GM10248 (cell line): Measurements from ENCODE around the gene CARD11.
"Not testable (repeated sequence)": the region's sequence is repeated elsewhere in the genome, so short reads cannot be mapped to it uniquely, and the experiment has no call there.

Experiments used
- CTCF ChIA-PET: fragments of 300-600 bp; sonication (Branson Sonifier 250); formaldehyde crosslinking; extraction: SDS; loops from one replicate; lab custom pipeline; 2021; ENCODE audit warnings: antibody characterized with exemption; lab: Yijun Ruan, JAX
- POLR2A ChIA-PET: fragments of 350-650 bp; sonication (Branson Sonifier 250); formaldehyde crosslinking; extraction: SDS; loops from one replicate; lab custom pipeline; 2020; ENCODE audit warnings: antibody characterized with exemption; lab: Yijun Ruan, JAX
- DNase-seq: peaks from one replicate; pipeline ENCODE4 v3.0.0; 2012; ENCODE audit errors: extremely low spot score
- TF ChIP-seq, protein P1 (sequence below): IDR thresholded peaks from 2 replicates; pipeline ENCODE4 v1.5.1; 2012; ENCODE audit warnings: mild to moderate bottlenecking, low read depth; ENCODE audit errors: extremely low read depth, missing control alignments, control extremely low read depth

The CARD11 gene

DNA sequence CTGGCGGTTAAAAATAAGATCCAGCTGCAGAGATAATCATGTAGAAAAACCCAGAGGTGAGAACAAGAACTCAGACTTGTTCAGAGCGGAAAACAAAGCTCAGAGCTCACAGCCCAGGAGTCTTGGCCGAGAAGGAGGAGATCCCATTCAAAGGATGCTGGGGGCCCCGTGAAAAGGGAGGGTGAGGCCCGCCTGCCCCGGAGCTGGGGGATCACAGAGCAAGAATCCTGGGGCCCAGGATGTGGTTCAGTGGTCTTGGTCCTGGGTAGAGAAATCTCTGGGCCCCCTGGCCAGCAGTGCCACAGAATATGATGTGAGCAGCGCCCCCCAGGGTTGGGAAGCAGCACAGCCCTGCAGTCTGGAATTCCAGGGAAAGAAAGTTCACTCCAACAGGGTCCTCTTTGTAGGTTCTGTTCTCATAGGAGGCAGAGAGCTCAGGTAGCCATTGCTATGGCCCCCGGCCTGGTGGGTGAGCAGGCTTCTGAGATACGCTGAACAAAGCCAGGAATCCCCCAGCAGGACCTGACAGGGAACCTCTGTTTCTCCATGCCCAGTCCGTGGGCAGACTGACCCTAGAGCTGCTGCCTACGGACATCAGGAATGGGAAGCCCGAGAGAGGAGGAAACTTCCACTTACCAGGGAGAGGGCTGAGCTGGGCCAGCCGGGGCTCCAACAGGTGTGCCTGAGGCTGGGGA is 121.9 kb downstream of the CARD11 start:
- POLR2A ChIA-PET, result no interaction called here
- CTCF ChIA-PET, result interaction anchor here (0.9 to 1.3 kb wide), 2 partner anchors 11 to 56 kb away, joined by 3 to 5 read pairs; no protein-coding TSS in a partner anchor
- no peak for DNase-seq
- TF ChIP-seq, protein P1, sequence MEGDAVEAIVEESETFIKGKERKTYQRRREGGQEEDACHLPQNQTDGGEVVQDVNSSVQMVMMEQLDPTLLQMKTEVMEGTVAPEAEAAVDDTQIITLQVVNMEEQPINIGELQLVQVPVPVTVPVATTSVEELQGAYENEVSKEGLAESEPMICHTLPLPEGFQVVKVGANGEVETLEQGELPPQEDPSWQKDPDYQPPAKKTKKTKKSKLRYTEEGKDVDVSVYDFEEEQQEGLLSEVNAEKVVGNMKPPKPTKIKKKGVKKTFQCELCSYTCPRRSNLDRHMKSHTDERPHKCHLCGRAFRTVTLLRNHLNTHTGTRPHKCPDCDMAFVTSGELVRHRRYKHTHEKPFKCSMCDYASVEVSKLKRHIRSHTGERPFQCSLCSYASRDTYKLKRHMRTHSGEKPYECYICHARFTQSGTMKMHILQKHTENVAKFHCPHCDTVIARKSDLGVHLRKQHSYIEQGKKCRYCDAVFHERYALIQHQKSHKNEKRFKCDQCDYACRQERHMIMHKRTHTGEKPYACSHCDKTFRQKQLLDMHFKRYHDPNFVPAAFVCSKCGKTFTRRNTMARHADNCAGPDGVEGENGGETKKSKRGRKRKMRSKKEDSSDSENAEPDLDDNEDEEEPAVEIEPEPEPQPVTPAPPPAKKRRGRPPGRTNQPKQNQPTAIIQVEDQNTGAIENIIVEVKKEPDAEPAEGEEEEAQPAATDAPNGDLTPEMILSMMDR, result no peak

DNA sequence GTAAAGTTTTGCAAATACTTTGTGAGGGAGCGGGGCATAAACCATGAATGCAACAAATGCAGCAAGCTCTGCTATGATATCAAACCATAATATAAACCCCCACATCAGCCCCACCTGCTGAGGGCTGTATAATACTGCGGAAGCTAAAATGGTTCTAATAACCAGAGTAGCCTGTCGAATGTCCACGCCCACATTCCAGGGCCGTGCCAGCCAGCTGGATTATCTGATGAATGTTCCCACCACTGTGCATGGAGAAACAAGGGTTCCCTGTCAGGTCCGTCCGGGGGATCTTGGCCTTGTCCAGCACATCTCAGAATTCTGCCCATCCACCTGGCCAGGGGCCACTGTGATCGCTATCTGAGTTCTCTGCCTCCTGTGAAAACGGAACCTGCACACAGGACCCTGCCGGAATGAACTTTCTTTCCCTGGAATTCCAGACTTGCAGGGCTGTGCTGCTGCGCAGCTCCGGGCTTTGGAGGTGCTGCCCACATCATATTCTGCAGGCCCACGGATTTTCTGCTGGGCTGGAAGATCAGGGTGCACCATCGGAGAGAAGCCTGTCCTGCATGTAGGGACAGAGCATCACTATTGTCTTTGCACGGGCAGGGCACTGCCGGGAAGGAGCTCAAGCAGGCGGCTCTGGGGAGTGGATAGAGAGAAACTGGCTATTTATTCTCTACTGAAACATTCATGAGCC is 122.6 kb downstream of the CARD11 start:
- DNase-seq, result no peak
- CTCF ChIA-PET, result interaction anchor here (0.9 to 1.3 kb wide), 2 partner anchors 10 to 55 kb away, joined by 3 to 5 read pairs; no protein-coding TSS in a partner anchor
- TF ChIP-seq, protein P1, result no peak
- POLR2A ChIA-PET, result no interaction called here

DNA sequence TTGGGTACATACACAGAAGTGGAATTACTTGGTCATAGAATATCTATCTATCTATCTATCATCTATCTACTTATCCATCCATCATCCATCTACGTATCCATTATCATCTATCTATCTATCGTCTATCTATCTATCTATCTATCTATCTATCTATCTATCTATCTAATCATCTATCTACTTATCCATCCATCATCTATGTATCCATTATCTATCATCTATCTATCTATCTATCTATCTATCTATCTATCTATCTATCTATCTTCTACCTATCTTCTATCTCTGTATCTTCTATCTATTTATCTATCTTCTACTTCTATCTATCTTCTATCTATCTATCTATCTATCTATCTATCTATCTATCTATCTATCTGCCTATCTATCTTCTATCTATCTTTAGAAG is 123.2 kb downstream of the CARD11 start:
- DNase-seq, CTCF ChIA-PET, POLR2A ChIA-PET: not testable (repeated sequence)

DNA sequence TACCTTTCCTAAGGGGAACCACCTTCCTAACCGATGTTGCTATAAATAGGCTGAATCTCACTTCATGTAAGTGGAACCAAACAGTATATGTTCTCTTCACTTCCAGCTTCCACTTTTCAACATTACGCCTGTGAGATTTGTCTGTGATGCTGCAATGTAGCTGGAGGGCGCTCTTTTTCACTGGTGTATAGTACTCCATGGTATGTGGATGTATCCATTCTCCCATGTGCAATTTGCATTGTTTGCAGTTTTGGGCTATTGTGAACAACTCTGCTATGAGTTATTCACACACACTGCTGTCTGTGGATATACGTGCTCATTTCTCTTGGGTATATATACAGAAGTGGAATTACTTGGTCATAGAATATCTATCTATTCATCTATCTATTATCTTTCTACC is 123.6 kb downstream of the CARD11 start:
- ChIA-PET CTCF (no interaction called here), POLR2A (no interaction called here)

DNA sequence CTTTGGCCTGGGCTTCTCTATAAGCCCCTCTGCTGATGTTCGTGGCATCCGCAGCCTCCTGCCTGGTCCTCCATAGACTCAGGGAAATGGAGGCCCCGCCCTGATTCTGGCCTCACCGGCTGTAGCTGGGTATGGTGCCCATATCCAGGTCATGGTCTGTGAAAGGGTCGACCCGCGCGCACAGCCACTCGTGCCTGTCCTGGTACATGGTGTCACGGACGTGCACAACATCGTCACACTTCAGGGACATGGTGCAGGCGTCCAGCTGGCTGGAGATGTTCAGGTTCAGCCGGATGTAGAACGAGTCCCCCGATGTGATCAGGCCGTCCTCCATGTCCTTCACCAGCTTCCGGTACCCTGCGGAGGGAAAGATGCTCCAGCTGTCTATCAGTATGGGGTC is 124.4 kb downstream of the CARD11 start:
- ChIA-PET CTCF (no interaction called here), POLR2A (no interaction called here)
- no peak for DNase-seq
- TF ChIP-seq, protein P1, result no peak

More for the DNA sequence above, 123.6 kb downstream of the CARD11 start:
- no peak for DNase-seq
- TF ChIP-seq, protein P1, result no peak

DNA sequence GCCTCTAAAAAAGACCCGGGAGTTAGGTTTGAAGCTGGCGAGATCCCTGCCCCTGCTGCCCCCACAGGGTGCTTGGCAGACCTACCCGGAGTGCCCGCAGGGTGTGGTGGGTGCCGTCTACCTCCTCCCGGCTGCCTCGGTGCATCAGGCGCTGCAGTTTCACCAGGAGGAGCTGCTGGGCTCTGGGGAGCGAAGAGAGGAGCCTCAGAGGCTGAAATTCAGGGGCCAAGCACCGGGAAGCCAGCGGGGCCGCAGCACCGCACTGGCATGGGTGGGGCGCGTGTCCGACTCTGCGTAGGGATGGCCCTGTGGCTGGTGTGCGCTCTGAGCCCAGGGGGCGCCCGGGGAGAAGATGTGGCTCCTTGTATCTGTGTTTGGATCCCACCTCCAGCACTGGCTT is 125.3 kb downstream of the CARD11 start:
- CTCF ChIA-PET, result no interaction called here
- DNase-seq, result no peak
- TF ChIP-seq, protein P1, result no peak
- POLR2A ChIA-PET, result no interaction called here

DNA sequence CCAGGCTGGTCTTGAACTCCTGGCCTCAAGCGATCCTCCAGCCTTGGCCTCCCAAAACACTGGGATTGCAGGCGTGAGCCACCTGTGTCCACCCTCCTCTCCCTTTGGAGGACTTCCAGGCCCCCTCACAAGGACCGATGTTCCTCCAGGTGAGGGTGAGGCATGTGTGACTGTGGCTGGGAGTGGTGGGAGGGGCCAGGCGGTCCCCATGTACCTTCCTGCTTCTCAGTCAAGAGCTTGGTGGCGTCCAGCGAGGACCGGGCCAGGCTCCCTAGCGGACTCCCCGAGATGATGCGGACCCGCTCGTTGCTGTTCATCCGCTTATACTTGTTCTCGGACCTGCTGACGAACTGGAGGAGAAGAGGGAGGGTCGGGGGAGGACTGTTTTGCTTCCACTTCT is 128.6 kb downstream of the CARD11 start:
- ChIA-PET POLR2A (no interaction called here), CTCF (no interaction called here)
- no peak for DNase-seq
- TF ChIP-seq, protein P1, result no peak
